ENCODE results near the gene LENG1. TPM values are rescaled to one million over a fixed set of nuclear protein-coding genes. Genes with fewer than 3 reads are reported as not detected.
"Not testable (repeated sequence)": the region's sequence is repeated elsewhere in the genome, so short reads cannot be mapped to it uniquely, and the experiment has no call there.

The LENG1 gene
- 8.3 TPM for total RNA-seq
- long read RNA-seq, transcript LENG1-201 (4 exons, 1,542 nt) = major isoform, 10 of 12 reads
- long read RNA-seq, partial matches to known transcripts = 1 of 12 reads
- long read RNA-seq, other reads (novel, unspliced or antisense) = 1 of 12 reads

GRCh38 chr19:54159352-54160181, at the start of gene LENG1:
Gene LENG1, minus strand, starts transcription at chr19:54159721. Its CDS starts 26 bp downstream, at chr19:54159695.
- peak; percentile 99 for DNase-seq (ENCODE audit: low spot score)
- intact Hi-C loops (cut with DNase I) = loop anchor here (5.0 kb wide), 1 partner anchor 43 kb away; the partner anchor contains the start of gene RPS9

DNA sequence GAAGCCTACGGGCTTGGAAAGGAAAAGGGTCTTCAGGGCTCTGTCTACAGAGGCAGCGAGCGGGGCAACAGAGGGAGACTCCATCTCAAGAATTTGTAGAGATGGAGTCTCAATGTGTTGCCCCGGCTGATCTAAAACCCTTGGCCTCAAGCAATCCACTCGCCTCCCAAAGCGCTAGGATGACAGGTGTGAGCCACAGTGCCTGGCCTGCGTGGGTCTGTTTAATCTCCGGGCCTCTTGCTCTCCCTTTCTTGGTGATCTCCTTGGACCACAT, 49.2 kb upstream of the LENG1 start:
- DNase-seq (ENCODE audit: low spot score) = no peak
- intact Hi-C loops (cut with DNase I) = loop anchor here (10.0 kb wide), 1 partner anchor 236 kb away; the partner anchor contains the start of gene LENG8

GRCh38 chr19:54207983-54208783, 48.7 kb upstream of the LENG1 start:
- peak; percentile 92 for DNase-seq (ENCODE audit: low spot score)
- intact Hi-C loops (cut with DNase I) = loop anchor here (10.0 kb wide), 1 partner anchor 237 kb away; the partner anchor contains the start of gene LENG8

DNA sequence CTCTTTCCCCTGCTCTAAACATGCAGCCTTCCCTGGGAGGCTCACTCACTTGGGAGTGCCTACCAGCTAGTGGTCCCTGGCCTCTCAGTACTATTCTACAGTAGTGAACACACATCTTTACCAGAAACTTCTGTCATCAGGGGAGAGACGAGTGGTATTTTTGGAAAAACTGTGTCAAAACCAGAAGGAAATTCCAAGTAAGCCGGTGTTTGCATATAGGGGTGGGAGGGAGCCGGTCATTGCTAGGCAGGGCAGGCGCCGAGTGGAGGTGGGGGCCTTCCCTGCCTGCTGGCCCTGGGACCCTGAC, 48.1 kb upstream of the LENG1 start:
- intact Hi-C loops (cut with DNase I) = loop anchor here (10.0 kb wide), 1 partner anchor 237 kb away; the partner anchor contains the start of gene LENG8
- no peak for DNase-seq (ENCODE audit: low spot score)

GRCh38 chr19:54207193-54207592, 47.7 kb upstream of the LENG1 start:
- DNase-seq (ENCODE audit: low spot score) = not testable (repeated sequence)
- intact Hi-C loops (cut with DNase I) = loop anchor here (10.0 kb wide), 1 partner anchor 238 kb away; the partner anchor contains the start of gene LENG8

DNA sequence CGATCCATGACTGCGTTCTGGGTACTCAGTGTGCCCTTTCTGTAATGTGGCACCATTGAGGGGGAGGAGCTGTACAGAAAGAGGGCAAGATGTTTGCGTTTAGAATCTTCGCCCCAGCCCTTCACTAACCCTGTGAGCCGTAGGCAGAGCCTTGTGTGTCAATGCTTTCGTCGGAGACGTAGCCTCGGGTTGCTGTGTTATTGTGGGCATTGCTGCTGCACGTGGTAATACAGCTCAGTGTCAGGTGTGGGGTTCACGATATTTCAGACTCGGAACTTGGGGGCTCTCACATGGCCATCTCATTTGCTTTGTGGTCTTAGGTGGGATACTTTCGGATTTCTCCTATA, 47.3 kb upstream of the LENG1 start:
- intact Hi-C loops (cut with DNase I) = loop anchor here (10.0 kb wide), 1 partner anchor 238 kb away; the partner anchor contains the start of gene LENG8
- DNase-seq (ENCODE audit: low spot score) = no peak

DNA sequence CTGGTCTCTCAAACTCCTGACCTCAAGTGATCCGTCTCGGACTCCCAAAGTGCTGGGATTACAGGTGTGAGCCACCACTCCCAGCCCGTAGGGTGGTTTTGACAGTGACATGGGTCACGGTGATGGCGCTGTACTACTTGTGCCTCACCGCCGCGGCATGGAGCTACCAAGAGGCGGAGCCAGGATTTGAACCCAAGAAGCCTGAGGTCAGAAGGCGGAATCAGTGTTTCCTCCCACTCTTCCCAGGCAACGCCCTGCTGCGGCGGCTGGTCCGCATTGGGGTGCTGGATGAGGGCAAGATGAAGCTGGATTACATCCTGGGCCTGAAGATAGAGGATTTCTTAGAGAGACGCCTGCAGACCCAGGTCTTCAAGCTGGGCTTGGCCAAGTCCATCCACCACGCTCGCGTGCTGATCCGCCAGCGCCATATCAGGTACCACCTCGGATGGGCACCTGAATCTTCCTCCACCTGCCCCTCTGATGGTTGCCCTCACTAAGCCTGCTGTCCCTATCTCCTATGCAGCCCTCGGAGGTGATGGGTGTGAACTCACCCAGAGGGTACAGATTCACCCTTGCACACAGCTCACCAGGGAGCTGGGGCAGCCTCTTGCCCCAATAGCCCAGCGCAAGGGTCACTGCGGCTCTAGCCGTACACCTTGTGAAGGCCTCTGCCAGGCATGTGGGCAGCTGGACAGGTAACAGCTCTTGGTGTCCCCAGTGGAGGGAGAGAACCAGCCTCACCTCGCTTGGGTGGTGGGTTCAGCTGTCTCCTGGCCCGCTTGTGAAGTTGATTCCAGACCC, 46.7 kb upstream of the LENG1 start:
- intact Hi-C loops (cut with DNase I) = loop anchor here (10.0 kb wide), 1 partner anchor 239 kb away; the partner anchor contains the start of gene LENG8
- no peak for DNase-seq (ENCODE audit: low spot score)

GRCh38 chr19:54204767-54205468, 45.4 kb upstream of the LENG1 start:
- DNase-seq (ENCODE audit: low spot score) = no peak
- intact Hi-C loops (cut with DNase I) = loop anchor here (2.0 to 10.0 kb wide), 3 partner anchors 14 to 240 kb away; partner anchors contain the start of genes LENG8 and TSEN34

DNA sequence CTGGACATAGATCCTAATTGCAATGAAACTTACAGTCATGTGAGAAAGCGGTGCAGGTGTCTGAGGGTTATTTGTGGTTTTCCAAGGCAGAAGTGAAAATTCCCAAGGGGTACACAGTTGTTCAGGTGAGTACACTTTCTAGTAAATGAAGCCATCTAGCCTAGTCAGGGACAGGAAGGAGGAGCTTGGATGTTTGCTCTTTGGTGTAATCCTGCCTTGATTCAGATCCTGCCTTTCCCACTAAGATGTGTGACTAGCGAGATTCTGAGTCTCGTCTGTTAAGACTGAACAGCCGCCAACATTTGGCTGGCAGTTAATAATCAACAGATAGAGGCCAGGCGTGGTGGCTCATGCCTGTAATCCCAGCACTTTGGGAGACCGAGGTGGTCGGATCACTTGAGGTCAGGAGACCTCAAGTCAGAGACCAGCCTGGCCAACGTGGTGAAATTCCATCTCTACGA, 43.7 kb upstream of the LENG1 start:
- DNase-seq (ENCODE audit: low spot score) = no peak
- intact Hi-C loops (cut with DNase I) = loop anchor here (5.0 to 10.0 kb wide), 2 partner anchors 41 to 242 kb away; partner anchors contain the start of gene LENG8

GRCh38 chr19:54201980-54202379, 42.5 kb upstream of the LENG1 start:
- DNase-seq (ENCODE audit: low spot score) = no peak
- intact Hi-C loops (cut with DNase I) = loop anchor here (5.0 to 10.0 kb wide), 2 partner anchors 40 to 243 kb away; partner anchors contain the start of gene LENG8

- intact Hi-C loops (cut with DNase I) = loop anchor here (5.0 to 10.0 kb wide), 2 partner anchors 39 to 244 kb away; partner anchors contain the start of gene LENG8
- DNase-seq (ENCODE audit: low spot score) = no peak
Measured at GRCh38 chr19:54201172-54201701, 41.7 kb upstream of the LENG1 start.

- DNase-seq (ENCODE audit: low spot score) = no peak
- intact Hi-C loops (cut with DNase I) = no loop called here
Measured at GRCh38 chr19:54199401-54199800, 39.9 kb upstream of the LENG1 start.

GRCh38 chr19:54197121-54197520, 37.6 kb upstream of the LENG1 start:
- intact Hi-C loops (cut with DNase I) = no loop called here
- DNase-seq (ENCODE audit: low spot score) = no peak

GRCh38 chr19:54196536-54196935, 37.0 kb upstream of the LENG1 start:
- intact Hi-C loops (cut with DNase I) = no loop called here
- DNase-seq (ENCODE audit: low spot score) = no peak

GRCh38 chr19:54194463-54194862, 34.9 kb upstream of the LENG1 start:
- intact Hi-C loops (cut with DNase I); DNase-seq (ENCODE audit: low spot score): not testable (repeated sequence)

DNA sequence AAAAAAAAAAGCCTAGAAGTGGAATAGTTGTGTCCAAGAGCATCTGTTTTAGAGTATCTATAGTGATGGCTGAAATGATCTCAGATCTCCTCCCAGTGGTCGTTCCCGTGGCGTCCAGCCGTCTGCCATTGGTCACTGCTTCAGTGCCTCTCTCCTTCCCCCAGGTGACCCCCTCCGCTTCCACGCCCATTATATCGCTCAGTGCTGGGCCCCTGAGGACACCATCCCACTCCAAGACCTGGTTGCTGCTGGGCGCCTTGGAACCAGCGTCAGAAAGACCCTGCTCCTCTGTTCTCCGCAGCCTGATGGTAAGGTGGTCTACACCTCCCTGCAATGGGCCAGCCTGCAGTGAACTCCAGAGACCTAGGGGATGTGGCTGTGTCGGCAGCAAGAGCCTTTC, 33.5 kb upstream of the LENG1 start:
- intact Hi-C loops (cut with DNase I) = no loop called here
- DNase-seq (ENCODE audit: low spot score) = no peak

DNA sequence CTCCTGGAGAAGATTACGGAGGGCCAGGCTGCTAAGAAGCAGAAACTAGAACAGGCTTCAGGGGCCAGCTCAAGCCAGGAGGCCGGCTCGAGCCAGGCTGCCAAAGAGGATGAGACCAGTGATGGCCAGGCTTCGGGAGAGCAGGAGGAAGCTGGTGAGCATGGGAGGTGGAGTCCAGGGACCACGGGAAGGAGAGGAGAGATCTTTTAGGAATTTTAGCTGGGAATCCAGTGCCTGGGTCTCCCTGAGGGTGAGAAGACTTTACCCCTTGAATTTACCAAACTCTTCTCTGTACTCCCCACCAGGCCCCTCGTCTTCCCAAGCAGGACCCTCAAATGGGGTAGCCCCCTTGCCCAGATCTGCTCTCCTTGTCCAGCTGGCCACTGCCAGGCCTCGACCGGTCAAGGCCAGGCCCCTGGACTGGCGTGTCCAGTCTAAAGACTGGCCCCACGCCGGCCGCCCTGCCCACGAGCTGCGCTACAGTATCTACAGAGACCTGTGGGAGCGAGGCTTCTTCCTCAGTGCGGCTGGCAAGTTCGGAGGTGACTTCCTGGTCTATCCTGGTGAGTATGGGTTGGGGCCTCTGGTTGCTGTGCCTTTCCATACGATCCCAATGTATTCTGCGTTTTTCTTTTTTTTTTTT, 32.4 kb upstream of the LENG1 start:
- intact Hi-C loops (cut with DNase I) = loop anchor here (1.0 to 2.0 kb wide), 2 partner anchors 8 to 13 kb away; partner anchors contain the start of gene RPS9
- DNase-seq (ENCODE audit: low spot score) = no peak

Measured in cardiac septum (tissue), 1 donor.